Activated CD4-positive, alpha-beta T cell treated with anti-CD3 and anti-CD28 coated beads, Interleukin-2, amount 50 U/mL, for 48 hours (primary cell): ENCODE data around the gene SSNA1.
A peak's percentile ranks its signal among the peaks of the same experiment; 100 is the strongest.
"Not testable (repeated sequence)": the region's sequence is repeated elsewhere in the genome, so short reads cannot be mapped to it uniquely, and the experiment has no call there.

Experiments used
- DNase-seq, 2 experiments: peaks; one replicate each; pipeline ENCODE4 v3.0.0-alpha.2; 2020

Gene SSNA1

DNA sequence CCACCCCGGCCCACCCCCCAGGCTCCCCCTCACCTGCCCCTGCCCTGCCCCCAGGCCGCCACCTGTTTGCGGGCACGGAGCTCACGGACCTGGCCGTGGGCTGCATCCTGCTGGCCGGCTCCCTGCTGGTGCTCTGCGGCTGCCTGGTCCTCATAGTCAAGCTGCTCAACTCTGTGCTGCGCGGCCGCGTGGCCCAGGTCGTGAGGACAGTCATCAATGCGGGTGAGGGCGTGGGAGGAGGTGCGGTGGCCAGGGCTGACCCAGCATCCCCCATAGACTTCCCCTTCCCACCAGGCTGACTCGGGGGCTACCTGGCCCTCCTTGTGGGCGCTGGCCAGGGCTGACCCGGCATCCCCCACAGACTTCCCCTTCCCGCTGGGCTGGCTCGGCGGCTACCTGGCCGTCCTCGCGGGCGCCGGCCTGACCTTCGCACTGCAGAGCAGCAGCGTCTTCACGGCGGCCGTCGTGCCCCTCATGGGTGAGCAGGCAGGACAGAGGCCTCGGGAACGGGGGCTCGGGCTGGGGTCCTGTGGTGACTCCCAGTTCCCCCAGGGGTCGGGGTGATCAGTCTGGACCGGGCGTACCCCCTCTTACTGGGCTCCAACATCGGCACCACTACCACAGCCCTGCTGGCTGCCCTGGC is 45.7 kb downstream of the SSNA1 start:
- DNase-seq = no peak

DNA sequence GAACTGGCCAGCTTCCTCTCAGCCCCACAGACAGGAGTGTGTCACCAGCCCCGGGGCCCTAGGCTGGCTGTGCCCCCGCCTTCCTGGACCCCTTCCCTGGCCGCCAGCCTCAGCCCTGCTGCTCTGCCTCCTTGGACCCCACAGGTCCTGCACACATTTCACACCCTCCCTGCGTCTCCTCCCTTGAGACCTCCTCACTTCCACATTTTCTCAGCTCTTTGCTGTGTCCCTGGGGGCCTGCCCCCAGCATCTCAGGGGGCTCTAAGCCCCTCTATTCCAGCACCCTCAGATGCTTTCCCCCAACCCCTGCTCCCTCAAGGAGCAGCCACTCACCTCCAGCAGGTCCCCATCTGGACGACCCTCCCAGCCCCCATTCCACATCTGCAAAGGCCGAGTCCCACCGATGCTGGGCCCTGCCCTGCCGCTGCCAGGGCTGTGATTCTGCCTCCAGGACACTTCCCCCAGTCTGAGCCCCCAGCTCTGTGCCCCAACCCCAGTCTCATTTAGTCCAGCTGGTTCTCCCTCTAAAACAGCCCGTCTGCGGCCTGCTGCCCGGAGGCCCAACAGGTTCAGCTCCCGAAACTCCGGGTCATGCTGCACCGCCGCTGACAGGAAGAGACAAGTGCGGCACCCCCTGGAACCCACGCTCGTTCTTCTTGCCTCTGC is 46.4 kb downstream of the SSNA1 start:
- no peak for DNase-seq

DNA sequence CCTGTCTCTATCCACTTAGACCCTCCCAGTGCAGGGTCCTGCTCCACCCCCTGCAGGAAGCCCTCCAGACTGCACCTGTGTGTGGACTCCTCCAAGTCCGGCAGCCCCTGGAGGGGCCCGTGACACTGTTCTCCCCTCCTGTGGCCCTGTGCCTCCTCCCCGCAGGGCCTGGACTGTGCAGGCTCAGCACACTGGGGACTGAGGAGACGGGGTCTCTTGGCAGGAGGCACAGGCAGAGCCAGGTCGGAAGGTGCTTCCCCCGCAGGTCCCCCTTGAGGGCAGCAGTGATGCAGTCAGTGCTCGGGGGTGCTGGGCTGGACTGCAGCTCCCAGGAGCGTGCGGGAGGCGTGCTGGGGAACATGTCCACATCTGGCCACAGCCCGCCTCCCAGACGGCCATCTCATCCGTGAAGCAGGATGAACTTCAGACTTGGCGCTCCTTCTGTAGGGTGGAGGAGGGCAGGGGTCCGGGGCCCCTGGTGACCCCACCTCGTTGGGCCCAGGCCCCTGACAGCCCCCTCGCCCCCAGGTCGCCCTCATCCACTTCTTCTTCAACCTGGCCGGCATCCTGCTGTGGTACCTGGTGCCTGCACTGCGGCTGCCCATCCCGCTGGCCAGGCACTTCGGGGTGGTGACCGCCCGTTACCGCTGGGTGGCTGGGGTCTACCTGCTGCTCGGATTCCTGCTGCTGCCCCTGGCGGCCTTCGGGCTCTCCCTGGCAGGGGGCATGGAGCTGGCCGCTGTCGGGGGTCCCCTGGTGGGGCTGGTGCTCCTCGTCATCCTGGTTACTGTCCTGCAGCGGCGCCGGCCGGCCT is 47.2 kb downstream of the SSNA1 start:
- DNase-seq = no peak

DNA sequence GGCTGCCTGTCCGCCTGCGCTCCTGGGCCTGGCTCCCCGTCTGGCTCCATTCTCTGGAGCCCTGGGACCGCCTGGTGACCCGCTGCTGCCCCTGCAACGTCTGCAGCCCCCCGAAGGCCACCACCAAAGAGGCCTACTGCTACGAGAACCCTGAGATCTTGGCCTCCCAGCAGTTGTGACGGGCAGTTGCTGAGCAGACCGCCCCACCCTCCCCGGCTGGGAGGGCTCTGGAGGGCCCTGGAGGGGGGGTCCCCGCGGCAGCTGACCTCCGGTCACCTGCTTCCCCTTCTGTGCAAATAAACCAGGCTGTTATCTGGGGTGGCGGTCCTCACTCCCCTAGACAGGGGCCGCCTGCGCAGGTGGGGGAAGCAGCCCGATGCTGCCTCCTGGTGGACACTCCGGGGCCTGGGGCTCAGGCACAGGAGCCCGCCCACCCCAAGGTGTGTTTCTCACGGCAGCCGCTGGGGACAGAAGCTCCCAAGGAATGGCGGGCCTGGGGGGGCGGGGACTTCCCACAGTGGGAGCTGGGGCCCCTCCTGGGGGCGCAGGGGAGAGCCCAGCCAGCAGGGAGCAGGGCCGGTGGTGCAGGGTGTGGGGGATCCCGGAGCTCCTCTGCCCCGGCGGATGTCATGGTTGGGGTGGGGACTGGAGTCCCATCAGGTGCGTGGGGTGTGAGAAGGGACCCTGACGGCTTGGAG is 47.9 kb downstream of the SSNA1 start:
- DNase-seq = peak; percentile 95

DNA sequence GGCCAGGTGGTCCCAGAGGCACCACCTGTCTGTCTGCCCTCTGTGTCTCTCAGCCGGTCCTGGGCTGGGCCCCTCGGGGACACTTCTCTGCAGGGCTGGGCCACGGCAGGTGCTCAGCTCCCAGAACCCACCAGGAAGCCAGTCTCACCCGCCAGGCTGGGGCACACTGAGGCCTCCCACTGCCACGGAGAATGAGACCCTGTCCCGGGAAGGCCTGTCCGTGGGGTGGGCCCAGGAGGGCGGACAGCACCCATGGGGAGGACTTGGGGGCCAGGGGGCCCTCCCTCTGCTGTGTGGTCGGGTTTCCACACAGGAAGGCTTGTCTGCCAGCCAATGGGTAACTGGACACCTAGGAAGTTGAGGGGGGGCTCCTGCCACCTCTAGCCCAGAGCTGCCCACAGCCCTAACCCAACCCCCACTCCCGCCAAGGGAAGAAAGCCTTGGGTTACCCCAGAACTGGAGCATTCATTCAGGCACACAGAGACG is 48.5 kb downstream of the SSNA1 start:
- DNase-seq = no peak

DNA sequence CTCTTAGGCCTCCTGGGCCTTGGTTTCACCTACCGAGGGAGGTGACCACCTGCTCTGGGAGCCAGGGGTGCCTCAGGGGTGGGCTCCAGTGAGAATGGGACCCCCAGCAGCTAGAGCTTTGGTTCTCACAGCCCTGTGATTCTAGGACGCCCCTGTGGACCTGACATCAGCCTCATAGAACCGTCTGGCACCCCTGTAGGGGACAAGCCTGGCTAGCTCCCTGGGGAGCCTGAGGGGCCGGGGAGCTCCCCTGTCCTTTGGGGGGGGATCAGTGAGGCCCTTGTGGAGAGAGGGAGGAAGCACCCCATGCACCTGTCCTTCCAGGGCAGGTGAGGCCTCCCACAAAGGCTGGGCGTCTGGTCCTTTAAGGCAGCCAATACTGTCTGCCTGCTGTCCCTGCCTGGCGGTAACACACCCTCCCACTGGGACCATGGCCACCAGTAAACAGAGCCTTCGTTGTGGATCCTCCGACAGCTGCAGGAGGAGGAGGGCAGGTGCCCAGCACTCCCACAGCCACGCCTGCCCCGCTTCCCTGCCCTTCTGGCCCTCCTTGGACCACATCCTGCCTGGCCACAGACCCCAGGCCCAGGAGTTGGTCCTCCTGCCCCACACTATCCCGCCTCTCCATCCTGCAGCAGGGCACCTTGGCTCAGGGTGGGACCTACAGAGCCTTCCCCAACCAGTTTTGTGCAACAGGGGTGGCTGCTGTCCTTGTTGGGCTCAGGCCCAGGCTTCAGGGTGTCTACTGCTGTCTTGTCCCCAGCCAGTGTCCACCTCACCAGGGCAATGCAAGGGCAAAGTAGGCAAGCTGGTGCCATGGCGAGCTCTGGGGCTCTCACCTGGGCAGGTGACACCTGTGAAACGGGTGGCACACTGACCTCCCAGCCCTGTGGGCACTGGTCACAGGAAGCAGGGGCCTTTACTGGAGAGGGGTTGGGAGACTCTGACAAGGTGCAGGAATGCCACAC is 49.6 kb downstream of the SSNA1 start:
- no peak for DNase-seq

DNA sequence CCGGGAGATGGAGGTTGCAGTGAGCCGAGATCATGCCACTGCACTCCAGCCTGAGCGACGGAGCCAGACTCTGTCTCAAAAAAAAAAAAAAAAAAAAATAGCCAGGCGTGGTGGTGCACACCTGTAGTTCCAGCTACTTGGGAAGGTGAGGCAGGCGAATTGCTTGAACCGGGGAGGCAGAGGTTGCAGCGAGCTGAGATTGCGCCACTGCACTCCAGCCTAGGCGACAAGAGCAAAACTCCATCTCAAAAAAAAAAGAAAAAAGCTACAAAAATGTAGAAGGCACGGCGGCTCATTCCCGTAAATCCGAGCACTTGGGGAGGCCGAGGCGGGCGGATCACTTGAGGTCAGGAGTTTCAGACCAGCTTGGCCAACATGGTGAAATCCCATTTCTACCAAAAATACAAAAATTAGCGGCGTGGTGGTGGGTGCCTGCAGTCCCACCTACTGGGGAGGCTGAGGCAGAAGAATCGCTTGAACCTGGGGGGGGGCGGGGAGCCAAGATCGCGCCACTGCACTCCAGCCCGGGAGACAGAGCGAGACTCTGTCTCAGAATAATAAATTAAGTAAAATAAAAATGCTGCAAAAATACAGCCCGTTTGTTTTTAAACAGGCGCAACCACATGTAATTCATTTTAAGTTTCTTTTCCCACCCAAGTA is 51.2 kb downstream of the SSNA1 start:
- DNase-seq = not testable (repeated sequence)
